Activated T-cell treated with anti-CD3 and anti-CD28 coated beads, Interleukin-2, amount 50 U/mL, for 48 hours (primary cell): ENCODE data around the gene NAXE.
"Not testable (repeated sequence)": the region's sequence is repeated elsewhere in the genome, so short reads cannot be mapped to it uniquely, and the experiment has no call there.

ENCODE experiments used
- DNase-seq, 2 experiments: peaks; one replicate each; pipeline ENCODE4 v3.0.0-alpha.2; 2020

Gene NAXE

DNA sequence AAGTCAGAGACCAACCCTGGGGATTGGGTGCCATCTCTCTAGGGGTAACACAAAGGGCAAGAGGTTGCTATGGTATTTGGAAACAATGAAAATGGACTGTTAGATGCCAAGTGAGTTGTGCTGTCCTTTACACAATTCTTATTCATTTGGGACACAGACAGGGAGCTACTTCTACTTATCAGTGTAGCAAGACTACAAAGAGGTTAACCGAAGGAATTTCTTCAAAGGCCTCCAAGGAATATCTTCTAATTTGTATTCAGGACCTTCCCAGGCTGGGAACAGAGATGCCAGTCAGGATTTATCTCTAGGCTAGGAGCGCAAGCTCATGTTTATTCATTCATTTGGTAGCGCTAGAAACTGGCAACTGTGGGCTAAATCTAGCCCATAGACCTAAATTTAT lies 2.6 kb downstream of the NAXE start:
- no peak for DNase-seq

DNA sequence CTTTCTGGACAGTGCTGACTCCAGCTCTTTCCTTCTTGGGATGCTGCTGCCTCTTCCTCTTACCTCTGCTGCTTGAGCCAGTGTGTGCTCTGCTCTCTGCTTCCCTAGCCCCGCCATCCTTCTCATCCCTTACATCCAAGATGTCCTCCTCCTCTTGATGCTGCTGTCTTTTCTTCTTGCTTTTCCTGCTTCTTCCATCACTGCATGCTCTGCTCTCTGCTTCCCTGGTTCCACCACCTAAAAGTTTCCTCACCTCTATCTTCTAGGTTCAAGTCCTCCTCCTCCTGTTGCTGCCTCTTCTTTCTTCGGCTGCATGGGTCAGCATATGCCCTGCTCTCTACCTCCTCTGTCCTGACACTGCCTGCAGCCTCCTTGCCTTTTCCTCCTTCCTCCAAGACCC lies 3.4 kb downstream of the NAXE start:
- no peak for DNase-seq

GRCh38 chr1:156596426-156596825 lies 4.8 kb downstream of the NAXE start:
- no peak for DNase-seq

GRCh38 chr1:156598125-156598524 lies 6.5 kb downstream of the NAXE start:
- no peak for DNase-seq

DNA sequence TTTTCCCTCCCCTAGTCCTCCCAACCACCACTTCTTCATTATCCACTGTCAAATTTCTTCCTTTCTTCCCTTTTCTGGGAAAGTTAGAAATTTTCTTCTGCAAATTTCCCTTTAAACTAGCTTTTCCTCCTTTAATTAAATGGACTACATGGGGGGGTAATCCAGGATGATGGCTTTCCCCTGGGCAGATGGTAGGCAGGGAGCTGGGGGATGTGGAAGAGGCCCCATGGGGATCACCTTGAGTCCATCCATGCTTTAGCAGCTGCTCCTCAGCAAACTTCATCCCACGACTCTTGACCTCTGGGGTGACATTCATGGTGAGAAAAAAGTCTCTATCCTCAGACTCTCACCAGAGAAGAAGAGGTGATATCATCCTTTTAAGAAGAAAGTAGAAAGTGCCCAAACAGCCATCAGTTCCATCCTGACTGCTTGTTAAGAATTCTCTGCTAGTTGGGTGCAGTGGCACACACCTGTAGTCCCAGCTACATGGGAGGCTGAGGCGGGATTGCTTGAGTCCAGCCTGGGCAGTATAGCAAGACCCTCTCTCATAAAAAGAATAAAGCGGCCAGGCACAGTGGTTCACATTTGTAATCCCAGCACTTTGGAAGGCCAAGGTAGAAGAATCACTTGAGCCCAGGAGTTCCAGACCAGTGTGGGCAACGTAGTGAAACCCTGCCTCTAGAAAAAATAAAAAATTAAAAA lies 7.3 kb downstream of the NAXE start:
- DNase-seq: no peak

GRCh38 chr1:156599811-156600210 lies 8.2 kb downstream of the NAXE start:
- DNase-seq: no peak

DNA sequence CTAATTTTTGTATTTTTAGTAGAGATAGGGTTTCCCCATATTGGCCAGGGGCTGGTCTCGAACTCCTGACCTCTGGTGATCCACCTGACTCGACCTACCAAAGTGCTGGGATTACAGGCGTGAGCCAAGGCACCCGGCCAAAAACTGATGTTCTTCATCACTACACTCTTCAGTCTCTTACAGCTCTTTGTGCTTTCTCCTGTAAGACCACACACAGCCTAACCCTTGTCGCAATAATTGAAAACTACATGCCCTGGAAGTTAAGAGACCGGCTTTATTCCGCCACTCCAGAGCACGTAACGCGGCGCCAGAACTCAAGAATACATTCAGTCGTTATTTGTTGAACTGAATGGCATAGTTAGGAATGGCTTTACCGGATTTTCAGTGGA lies 9.2 kb downstream of the NAXE start:
- DNase-seq: no peak

- DNase-seq: peak; percentile 85 to 87
Measured at GRCh38 chr1:156601122-156601830, 9.7 kb downstream of the NAXE start, which contains the start of gene GPATCH4. Gene GPATCH4, minus strand, starts transcription at chr1:156601479.

GRCh38 chr1:156601892-156602291 lies 10.3 kb downstream of the NAXE start:
- DNase-seq: no peak

- DNase-seq: no peak
Measured at GRCh38 chr1:156602557-156602993, 11.0 kb downstream of the NAXE start.

GRCh38 chr1:156607344-156607743 lies 15.8 kb downstream of the NAXE start:
- not testable (repeated sequence) for DNase-seq

- peak in 1 of 2 experiments; percentile 63 for DNase-seq
Measured at GRCh38 chr1:156608036-156608674, 16.6 kb downstream of the NAXE start.

DNA sequence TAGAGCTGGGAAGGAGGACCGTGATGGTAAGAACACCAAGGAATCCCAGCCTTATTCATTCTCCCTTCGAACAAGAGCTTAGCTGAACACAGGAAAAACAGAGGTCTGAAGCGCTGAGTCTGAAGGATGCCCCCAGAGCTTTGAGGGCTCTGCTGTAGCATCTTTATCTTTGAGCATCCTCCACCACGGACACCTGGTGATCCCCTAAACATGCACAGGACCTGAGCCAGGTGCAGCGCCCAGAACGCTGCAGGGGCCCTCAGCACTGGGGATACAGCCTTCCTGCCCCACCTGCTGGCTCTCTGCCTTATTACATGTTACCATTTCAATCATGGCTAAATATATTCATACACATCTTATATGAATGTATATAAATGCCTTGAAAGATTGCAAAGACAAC lies 17.4 kb downstream of the NAXE start:
- peak; percentile 65 to 72 for DNase-seq

- DNase-seq: not testable (repeated sequence)
Measured at GRCh38 chr1:156610072-156610471, 18.5 kb downstream of the NAXE start.

DNA sequence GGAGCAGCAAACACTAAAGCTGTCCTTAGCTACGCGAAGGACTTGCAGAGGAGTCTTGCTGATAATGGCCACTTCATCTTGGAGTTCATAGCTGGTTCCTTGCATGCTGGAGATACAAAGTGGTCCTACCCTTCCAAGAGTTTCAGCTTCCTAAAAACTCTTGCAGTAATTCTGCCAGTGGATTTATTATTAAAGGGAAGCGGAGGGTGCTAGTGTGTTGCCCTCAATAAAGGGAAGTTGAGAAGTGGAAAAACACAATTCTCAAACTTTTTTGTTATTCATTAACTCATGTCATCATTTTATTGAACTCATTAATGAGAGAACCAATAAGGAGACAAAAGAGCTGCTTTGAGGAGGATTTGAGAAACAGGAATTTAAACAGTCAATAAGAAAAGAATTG lies 21.1 kb downstream of the NAXE start:
- DNase-seq: no peak

DNA sequence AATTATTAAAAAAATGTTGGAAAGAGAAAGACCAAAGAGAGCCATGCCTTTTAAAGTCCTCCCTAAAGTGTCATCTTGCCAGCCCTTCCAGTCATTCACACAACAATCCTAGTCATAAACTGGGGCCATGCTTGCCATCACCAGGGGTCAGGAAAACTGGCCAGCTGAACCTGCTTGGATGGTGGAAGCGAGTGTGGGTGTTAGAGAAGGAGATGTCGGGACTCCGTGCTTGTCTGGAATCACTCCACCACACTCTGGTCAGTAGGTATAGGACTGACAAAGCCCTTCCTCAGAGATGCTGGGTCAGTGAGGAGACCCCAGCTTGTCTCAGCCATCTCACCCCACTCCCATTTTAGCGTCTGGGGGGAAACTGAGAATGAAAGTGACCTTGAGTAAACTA lies 24.4 kb downstream of the NAXE start:
- no peak for DNase-seq

GRCh38 chr1:156616463-156616862 lies 24.9 kb downstream of the NAXE start:
- no peak for DNase-seq

- DNase-seq: peak; percentile 47 to 48
Measured at GRCh38 chr1:156618853-156619581, 27.4 kb downstream of the NAXE start, which contains the start of gene HAPLN2. Gene HAPLN2, plus strand, starts transcription at chr1:156619415. Its CDS starts 4,076 bp downstream, at chr1:156623491.

GRCh38 chr1:156619582-156619955 lies 28.0 kb downstream of the NAXE start:
- DNase-seq: no peak

DNA sequence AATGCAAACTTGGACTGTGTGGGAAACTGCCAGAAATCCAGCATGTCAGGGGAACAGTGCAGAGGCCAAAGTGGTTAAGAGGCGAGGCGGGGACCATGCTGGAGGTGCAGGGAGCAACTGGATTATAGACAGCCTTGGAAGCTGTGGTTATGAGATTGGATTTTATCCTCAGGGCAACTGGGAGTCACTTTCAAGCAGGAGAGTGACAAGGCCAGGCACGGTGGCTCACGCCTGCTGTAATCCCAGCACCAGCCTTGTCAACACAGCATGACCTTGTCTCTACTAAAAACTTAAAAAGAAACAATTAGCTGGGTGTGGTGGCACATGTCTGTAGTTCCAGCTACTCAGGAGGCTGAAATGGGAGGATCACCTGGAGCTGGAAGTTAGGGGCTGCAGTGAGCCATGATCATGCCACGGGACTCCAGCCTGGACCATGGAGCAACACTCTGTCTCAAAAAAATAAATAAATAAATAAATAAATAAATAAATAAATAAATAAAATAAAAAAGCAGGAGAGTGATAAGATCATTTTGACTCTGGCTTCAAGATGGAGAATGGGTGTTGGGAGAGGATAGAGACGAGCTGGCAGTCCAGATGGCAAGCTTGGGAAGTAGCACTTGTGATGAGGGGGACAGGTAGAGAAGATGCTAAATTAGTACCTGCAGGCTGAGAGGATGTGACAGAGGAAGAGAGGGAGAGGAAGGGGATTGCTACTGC lies 31.2 kb downstream of the NAXE start:
- no peak for DNase-seq

- DNase-seq: peak; percentile 64 to 72
Measured at GRCh38 chr1:156623946-156624813, 32.6 kb downstream of the NAXE start.
